ENCODE measurements around the gene SLC35F6. TPM values are rescaled to one million over a fixed set of nuclear protein-coding genes. Genes with fewer than 3 reads are reported as not detected.

Gene SLC35F6
- total and polyA plus RNA-seq, 9 of the 15 experiments (the other 6 are each of a cell fraction or from before 2014, with no cell fraction given): 11.9 to 47.3 (median 22.5) TPM

DNA sequence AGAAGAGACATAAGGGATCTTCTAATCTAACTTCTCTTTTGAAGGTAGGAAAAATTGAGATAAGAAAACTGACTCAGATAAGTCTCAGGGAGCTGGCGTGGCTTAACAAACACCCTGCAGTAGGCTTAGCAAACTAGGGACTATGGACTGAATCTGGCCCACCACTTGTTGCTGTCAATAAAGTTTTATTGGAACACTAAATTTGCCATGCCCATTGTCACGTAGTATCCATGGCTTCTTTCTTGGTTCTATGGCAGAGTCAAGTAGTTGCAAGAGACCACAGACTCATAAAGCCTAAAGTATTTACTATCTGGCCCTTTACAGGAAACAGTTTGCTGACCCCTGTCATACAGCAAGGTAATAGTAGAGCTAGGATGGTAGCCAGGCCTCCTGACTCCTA, 47.3 kb upstream of the SLC35F6 start (continued):
- TF ChIP-seq, protein P1, sequence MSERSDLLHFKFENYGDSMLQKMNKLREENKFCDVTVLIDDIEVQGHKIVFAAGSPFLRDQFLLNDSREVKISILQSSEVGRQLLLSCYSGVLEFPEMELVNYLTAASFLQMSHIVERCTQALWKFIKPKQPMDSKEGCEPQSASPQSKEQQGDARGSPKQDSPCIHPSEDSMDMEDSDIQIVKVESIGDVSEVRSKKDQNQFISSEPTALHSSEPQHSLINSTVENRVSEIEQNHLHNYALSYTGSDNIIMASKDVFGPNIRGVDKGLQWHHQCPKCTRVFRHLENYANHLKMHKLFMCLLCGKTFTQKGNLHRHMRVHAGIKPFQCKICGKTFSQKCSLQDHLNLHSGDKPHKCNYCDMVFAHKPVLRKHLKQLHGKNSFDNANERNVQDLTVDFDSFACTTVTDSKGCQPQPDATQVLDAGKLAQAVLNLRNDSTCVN (CRISPR knock-in tag; IDR thresholded peaks at IDR 0.05): no peak
- TF ChIP-seq PHF21A (IDR thresholded peaks at IDR 0.05; ENCODE audit: borderline replicate concordance, low read depth): 0 out of 2 replicates have a peak, but pooled peaks have one; percentile 27
- TF ChIP-seq HMG20B (CRISPR knock-in tag; IDR thresholded peaks at IDR 0.05): no peak

- no TSS peak for BruUV-seq (replicated peaks)
- Histone ChIP-seq H3K36me3 (ENCODE audit: control insufficient read depth, insufficient read depth, low read length) (no peaks in the 10 kb centered on the region), H3K4me3 (no peak overlapping the region), H4K20me1 (replicated peaks; ENCODE audit: control insufficient read depth, insufficient read depth, low read length) (no peaks in the 10 kb centered on the region), H3K9me3 (replicated peaks; ENCODE audit: control insufficient read depth, insufficient read depth, low read depth, low read length) (no peaks in the 10 kb centered on the region), H2AFZ (ENCODE audit: low read depth, low read length) (0 out of 2 replicates have a peak overlapping the region, but pooled peaks have one; percentile 4), H3K27me3 (ENCODE audit: control insufficient read depth in 2 of 2, insufficient read depth in 2 of 2, low read length in 2 of 2) (peaks cover 0 to 14% of the 10 kb centered on the region in 2 experiments; a peak in 3 of 5 replicates), H3K4me2 (ENCODE audit: insufficient read depth, low read length) (no peak overlapping the region), H3K4me1 (replicated peaks in 1 of 2; ENCODE audit: control insufficient read depth in 2 of 2, insufficient read depth in 2 of 2, low read length in 2 of 2) (peaks cover 0 to 13% of the 10 kb centered on the region in 2 experiments; a peak in 2 of 5 replicates), H3K27ac (ENCODE audit: extremely low read depth, low read depth, low read length) (no peak overlapping the region), H3K79me2 (ENCODE audit: control insufficient read depth, insufficient read depth, low read length) (no peaks in the 10 kb centered on the region), H3K9me1 (ENCODE audit: control insufficient read depth, insufficient read depth, low read length) (no peaks in the 10 kb centered on the region), H3K9ac (ENCODE audit: insufficient read depth in 1 of 2, low read depth in 2 of 2, low read length in 2 of 2) (no peak overlapping the region)
- ChIA-PET POLR2A (interaction anchor here (0.6 to 1.0 kb wide), 3 partner anchors 12 to 534 kb away, joined by 3 read pairs; no protein-coding TSS in a partner anchor), CTCF (ENCODE audit: low intra/inter-chr PET ratio) (no interaction called here)
- in situ Hi-C loops (cut with MboI): no loop called here
- intact Hi-C loops (cut with micrococcal nuclease): no loop called here
- no peak for FAIRE-seq
- TF ChIP-seq TCF3 (CRISPR knock-in tag; IDR thresholded peaks at IDR 0.05) (no peak), E2F3 (CRISPR knock-in tag; IDR thresholded peaks at IDR 0.05) (no peak), PRPF4 (IDR thresholded peaks at IDR 0.05; ENCODE audit: insufficient read depth, low read depth, low read length, poor library complexity, severe bottlenecking) (no peak), ZNF41 (CRISPR knock-in tag; conservative IDR thresholded peaks at IDR 0.05) (no peak), HLTF (IDR thresholded peaks at IDR 0.05) (no peak), CHCHD3 (CRISPR knock-in tag; IDR thresholded peaks at IDR 0.05) (no peak), SUPT5H (IDR thresholded peaks at IDR 0.05) (no peak), LCOR (CRISPR knock-in tag; IDR thresholded peaks at IDR 0.05) (no peak), DIDO1 (tag; IDR thresholded peaks at IDR 0.05; ENCODE audit: low read depth) (no peak), KLF16 (IDR thresholded peaks at IDR 0.05) (no peak), ZNF586 (CRISPR knock-in tag; conservative IDR thresholded peaks at IDR 0.05) (no peak), SIN3A (IDR thresholded peaks at IDR 0.05; ENCODE audit: borderline replicate concordance in 2 of 2, control insufficient read depth in 1 of 2, low read depth in 2 of 2, low read length in 2 of 2) (no peak), SETDB1 (IDR thresholded peaks at IDR 0.05; ENCODE audit: low read length) (no peak)
- TF ChIP-seq, protein P2, sequence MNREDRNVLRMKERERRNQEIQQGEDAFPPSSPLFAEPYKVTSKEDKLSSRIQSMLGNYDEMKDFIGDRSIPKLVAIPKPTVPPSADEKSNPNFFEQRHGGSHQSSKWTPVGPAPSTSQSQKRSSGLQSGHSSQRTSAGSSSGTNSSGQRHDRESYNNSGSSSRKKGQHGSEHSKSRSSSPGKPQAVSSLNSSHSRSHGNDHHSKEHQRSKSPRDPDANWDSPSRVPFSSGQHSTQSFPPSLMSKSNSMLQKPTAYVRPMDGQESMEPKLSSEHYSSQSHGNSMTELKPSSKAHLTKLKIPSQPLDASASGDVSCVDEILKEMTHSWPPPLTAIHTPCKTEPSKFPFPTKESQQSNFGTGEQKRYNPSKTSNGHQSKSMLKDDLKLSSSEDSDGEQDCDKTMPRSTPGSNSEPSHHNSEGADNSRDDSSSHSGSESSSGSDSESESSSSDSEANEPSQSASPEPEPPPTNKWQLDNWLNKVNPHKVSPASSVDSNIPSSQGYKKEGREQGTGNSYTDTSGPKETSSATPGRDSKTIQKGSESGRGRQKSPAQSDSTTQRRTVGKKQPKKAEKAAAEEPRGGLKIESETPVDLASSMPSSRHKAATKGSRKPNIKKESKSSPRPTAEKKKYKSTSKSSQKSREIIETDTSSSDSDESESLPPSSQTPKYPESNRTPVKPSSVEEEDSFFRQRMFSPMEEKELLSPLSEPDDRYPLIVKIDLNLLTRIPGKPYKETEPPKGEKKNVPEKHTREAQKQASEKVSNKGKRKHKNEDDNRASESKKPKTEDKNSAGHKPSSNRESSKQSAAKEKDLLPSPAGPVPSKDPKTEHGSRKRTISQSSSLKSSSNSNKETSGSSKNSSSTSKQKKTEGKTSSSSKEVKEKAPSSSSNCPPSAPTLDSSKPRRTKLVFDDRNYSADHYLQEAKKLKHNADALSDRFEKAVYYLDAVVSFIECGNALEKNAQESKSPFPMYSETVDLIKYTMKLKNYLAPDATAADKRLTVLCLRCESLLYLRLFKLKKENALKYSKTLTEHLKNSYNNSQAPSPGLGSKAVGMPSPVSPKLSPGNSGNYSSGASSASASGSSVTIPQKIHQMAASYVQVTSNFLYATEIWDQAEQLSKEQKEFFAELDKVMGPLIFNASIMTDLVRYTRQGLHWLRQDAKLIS (CRISPR knock-in tag; IDR thresholded peaks at IDR 0.05): no peak
- TF ChIP-seq, protein P3, sequence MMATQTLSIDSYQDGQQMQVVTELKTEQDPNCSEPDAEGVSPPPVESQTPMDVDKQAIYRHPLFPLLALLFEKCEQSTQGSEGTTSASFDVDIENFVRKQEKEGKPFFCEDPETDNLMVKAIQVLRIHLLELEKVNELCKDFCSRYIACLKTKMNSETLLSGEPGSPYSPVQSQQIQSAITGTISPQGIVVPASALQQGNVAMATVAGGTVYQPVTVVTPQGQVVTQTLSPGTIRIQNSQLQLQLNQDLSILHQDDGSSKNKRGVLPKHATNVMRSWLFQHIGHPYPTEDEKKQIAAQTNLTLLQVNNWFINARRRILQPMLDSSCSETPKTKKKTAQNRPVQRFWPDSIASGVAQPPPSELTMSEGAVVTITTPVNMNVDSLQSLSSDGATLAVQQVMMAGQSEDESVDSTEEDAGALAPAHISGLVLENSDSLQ (IDR thresholded peaks at IDR 0.05): no peak
- no peak for ATAC-seq
- DNase-seq (ENCODE audit: extremely low read depth in 1 of 4, low spot score in 3 of 4): no peak
- 76% methylated on average over 5 of the region's 5 CpGs for WGBS (ENCODE audit: insufficient coverage, low coverage, missing lambda C conversion rate)
Observed at GRCh38 chr2:26717362-26717761, 46.7 kb upstream of the SLC35F6 start.

Measured in K562 (cell line).